CD4-positive, alpha-beta T cell treated with Interferon gamma for 1 hour (primary cell): ENCODE results near the gene LRRC45.
"Not testable (repeated sequence)": the region's sequence is repeated elsewhere in the genome, so short reads cannot be mapped to it uniquely, and the experiment has no call there.

Experiments
- DNase-seq: peaks from one replicate; pipeline ENCODE4 v3.0.0-alpha.2; 2020

Gene LRRC45

DNA sequence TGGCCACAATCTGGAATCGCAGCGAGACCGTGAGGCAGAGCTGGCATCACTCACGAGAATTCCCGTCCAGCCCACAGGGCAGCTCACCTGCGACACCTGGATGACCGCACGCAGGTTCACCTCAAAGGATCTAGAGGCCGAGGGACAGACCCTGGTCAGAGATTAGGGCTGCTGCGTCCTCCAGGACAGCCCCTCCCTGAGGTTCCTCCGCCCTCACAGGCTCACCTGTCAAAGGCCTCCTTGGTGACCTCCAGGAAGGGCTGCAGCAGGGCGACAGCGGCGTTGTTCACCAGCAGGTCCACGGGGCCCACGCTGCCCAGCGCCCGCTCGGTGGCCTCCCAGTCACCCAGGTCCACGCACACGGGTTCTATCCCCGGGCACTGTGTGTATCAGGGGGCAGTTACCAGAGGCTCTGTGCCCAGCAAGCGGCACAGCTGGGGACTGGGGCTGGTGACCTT, 13.6 kb downstream of the LRRC45 start:
- DNase-seq: no peak

DNA sequence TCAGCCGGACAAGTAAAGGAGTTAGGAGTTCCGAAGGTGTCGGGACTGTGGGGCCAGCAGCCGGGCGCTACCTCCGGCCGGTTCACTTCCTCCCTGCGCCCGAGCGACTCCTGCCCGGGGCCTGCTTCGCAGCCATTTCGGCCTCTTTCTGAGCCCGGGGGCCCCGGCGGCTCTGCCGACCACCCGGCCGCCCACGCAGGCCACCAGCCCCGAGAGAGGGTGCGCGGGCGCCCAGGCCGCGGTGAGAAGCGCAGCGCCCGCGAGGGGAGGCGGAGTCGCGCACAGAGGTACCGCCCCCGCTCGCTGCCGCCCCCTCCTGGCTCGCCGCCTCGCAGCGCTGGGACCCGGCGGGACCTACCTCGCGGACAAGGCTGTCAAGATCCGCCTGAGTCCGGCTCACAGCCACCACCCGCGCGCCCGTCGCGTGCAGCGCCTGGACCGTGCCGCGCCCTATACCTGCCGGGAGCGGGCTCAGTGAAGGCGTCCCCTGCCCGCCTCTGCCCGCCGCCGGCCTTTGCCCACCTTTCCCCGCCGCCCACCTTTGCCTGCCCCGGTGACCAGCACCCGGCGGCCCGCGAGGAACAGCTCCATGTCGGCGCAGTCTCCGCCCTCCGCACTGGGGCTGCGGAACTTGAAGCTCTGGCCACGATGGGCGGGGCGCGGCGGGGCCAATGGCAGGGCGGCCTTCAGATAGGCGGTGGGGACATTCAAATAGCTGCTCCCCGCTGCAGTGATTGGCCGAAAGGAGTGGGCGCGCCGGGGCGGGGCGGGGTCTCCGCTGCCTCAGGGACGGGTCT, 14.2 kb downstream of the LRRC45 start, which contains the start of gene DCXR:
Gene DCXR (minus strand): TSS at position 606 of the 797 bp plus-strand sequence. CDS start 15 bp downstream, at position 591.
- DNase-seq: peak; percentile 96

DNA sequence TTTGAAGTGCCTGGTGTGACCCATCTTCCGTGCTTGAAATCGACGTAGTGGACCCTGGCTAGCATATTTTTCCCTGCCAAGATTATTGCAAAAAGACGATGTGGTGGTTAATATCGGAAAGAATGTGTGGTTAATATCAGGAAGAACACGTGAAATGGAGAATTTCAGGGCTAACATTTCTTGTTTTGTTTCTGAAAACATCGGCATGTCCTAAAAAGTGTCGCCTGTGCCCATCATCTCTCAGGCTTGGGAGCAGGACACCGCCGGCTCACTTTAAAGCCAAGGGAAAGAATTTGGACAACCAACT, 14.7 kb downstream of the LRRC45 start:
- no peak for DNase-seq

GRCh38 chr17:82038796-82039409, 15.8 kb downstream of the LRRC45 start:
- not testable (repeated sequence) for DNase-seq

DNA sequence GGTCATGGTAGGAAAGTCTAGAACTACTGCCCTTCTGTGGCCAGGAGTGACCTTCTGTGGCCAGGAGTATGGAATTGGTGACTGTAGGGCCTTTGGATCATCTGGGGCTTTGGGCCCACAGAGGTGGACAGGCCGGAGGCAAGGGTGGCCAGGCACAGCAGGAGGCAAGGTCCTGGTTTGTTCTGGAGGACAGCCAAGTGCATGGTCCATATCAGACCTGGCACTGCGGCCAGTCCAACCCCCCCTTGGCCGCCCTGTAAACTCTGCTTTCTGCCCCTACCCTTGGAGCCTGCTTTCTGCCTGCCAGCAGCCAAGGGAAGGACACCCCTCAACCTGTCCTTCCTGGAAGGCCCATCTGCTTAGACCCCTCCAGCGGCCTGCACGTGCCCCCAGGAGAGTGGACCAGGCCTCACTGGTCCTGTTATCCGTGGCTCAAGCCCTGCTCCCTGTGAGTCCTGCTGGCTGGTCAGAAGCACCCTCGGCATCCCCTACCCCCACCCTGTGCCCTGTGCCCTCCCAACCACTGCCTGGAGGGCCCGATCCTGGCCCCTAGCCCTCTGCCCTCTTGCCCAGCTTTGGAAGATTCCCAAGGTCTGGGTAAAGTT, 16.7 kb downstream of the LRRC45 start:
- no peak for DNase-seq

- no peak for DNase-seq
These were observed 18.2 kb downstream of the LRRC45 start for GRCh38 chr17:82041144-82041814.

DNA sequence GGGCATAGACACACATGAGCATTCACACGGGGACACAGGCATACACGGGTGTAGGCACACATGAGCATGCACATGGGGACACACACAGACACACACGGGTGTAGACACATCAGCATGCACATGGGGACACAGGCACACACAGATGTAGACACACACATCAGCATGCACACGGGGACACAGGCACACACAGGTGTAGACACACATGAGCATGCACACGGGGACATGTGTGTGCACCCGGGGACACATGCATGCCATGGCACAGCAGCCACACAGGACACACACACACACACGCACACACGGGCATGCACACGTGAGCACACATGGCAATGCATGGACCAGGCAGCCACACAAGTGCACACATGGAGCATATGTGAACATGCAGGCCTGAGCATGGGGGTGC, 19.5 kb downstream of the LRRC45 start:
- no peak for DNase-seq

- DNase-seq: no peak
These were observed 20.4 kb downstream of the LRRC45 start for GRCh38 chr17:82043507-82043906.

DNA sequence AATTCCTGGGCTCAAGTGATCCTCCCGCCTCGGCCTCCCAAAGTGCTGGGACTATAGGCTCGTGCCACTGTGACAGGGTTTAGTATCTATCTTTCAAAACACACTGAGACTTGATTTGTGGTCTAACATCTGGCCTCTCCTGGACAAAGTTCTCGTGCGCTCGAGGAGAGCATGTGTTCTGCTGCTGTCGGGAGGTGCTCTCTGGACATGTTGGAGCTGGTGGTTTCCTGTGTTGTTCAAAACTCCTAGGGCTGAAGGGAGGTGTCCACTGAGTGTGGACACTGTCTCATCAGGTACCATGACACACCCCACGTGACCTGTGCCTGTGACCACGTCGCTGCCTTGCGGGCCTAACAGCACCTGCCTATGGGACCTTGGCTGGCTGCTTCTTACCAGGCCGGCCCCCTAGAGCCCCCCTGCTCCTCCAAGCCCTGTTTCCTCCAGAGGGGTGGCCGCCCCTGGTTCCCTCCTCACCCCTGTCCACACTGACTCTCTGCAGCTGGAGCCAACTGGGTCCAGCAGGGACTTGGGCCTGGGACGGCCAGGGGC, 22.9 kb downstream of the LRRC45 start:
- DNase-seq: no peak

GRCh38 chr17:82046903-82047302, 23.8 kb downstream of the LRRC45 start:
- no peak for DNase-seq

DNA sequence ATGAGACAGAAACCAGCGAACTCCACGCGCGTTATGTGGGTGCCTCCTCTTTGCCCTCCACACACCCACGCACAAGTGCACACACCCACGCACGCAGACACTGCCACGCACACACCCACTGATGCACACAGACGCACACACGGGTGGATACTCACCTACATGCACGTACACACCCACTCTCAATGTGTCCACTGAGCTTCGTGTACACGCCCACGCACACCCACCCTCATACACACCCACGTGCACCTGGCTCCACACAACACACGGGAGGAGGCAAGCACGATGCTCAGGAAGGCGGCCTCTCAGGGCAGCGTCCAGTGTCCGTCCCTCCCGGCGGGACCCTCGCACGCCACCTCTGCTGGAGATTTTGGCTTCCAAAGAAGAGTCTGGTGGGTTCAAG, 24.3 kb downstream of the LRRC45 start:
- DNase-seq: no peak

GRCh38 chr17:82047914-82048570, 24.9 kb downstream of the LRRC45 start:
- no peak for DNase-seq

DNA sequence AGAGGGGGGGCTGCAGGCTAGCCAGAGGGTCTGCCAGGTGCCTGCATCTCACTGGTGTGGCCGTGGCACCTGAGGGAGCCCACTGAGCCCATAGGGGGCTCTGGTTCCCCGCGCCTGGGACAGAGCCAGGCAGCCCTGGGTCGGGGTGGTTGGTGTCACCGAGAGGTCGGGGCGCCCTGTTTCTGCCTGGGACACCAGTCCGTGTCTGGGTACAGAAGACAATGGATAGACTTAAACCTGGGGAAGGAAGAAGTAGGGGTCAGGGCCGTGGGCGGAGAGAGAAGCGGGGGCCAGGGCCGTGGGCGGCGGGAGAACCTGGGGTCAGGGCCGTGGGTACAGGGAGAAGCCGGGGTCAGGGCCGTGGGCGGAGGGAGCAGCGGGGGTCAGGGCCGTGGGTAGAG, 25.5 kb downstream of the LRRC45 start:
- DNase-seq: no peak

- no peak for DNase-seq
These were observed 26.0 kb downstream of the LRRC45 start for GRCh38 chr17:82049106-82049505.

DNA sequence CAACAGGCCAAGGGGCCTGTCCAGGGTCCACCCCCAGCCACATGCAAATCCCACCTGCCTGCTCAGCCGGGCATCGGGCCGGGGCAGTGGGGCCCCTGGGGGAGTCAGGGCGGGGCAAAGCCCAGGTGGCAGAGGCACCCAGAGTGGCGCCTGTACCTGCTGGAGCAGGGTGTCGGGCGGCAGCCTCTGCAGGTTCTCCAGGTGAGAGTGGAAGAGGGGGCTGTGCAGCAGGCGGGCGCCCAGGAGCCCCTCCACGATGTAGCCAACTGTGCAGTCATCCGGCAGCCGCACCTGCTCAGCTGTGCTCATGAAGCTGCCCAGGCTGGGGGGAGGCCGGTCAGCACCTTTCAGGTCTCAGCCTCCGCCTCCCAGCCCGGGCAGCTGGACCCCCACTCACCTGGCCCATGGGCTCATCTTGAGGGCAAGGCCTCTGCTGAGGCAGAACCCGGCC, 26.4 kb downstream of the LRRC45 start:
- DNase-seq: no peak

GRCh38 chr17:82050152-82050760, 27.2 kb downstream of the LRRC45 start:
- no peak for DNase-seq

- no peak for DNase-seq
These were observed 27.9 kb downstream of the LRRC45 start for GRCh38 chr17:82050761-82051641.

GRCh38 chr17:82051776-82052637, 28.9 kb downstream of the LRRC45 start, which contains the start of the genes GPS1 and RFNG:
Gene GPS1, plus strand, starts transcription at chr17:82051898. Its CDS starts 34 bp downstream, at chr17:82051932.
Gene RFNG, minus strand, starts transcription at chr17:82051811. Its CDS starts 45 bp downstream, at chr17:82051766.
- DNase-seq: peak; percentile 65

GRCh38 chr17:82052638-82053059, 29.5 kb downstream of the LRRC45 start:
- DNase-seq: no peak

- DNase-seq: no peak
These were observed 30.0 kb downstream of the LRRC45 start for GRCh38 chr17:82053130-82053529.
